ENCODE data around the gene CCM2.

CCM2 gene

GRCh38 chr7:45122975-45123860, 123.2 kb downstream of the CCM2 start:
- DNase-seq (ENCODE audit: low read depth in 2 of 2) = no peak

DNA sequence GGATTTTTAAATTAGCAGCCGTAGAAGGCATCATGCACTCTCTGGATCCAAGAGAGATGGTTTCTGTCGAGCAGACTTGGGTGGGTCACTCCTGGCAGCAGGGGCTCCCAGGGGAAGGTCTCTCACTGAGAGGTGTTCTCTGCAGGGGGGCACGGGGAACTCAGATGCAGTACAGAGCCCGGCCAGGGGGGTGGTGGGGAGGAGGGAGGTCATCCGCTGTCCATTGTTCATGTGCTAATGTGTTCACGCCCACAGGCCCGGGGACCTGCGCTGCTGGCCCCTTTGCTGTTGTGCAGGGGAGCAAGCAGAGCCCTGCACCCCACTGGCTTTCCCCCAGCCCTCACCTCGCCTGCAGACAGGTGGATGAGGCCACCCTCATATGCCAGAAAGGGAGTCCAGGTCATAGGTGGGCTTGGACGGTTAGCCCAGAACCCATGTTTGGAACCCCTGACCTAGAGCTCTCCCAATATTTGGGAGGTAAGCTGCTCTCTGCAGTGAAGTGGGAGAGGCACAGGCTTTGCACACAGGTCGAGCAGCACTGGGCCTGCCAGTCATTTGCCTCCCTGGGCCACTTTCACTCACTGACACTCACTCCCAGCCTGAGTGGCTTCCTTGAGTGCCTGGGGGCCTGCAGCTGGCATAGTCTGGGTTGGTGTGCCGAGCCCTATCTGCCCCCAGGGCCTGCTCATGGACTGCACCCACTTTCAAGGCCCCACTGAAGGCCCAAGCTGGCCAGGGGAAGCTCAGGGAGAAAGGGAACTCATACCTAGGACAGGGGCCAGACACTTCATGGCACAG, 124.1 kb downstream of the CCM2 start:
- DNase-seq (ENCODE audit: low read depth in 2 of 2) = no peak

GRCh38 chr7:45125193-45125904, 125.3 kb downstream of the CCM2 start:
- no peak for DNase-seq (ENCODE audit: low read depth in 2 of 2)

Measured in fibroblast of skin of left biceps (primary cell).